Liver (tissue), 9 donors: ENCODE data around the gene KHK. TPM values are rescaled to one million over a fixed set of nuclear protein-coding genes. Genes with fewer than 3 reads are reported as not detected.

Source experiments
- DNase-seq: peaks from one replicate; pipeline ENCODE4 v3.0.0-alpha.2; 2017; ENCODE audit warnings: low spot score
- H3K27ac ChIP-seq, 2 donors: one replicate each; pipeline ENCODE4 v1.7.0; 2013; ENCODE audit warnings: inconsistent platforms in 2 of 2, low read length in 2 of 2, control low read depth in 1 of 2, low read depth in 1 of 2, mild to moderate bottlenecking in 1 of 2
- H3K27me3 ChIP-seq, 4 donors: one replicate each; pipeline versions ENCODE4 v1.6.1 to v1.7.0; 2013; ENCODE audit warnings: low read length in 3 of 4, inconsistent platforms in 1 of 4, mild to moderate bottlenecking in 1 of 4, moderate library complexity in 1 of 4; ENCODE audit not compliant: control insufficient read depth in 4 of 4, insufficient read depth in 4 of 4
- H3K36me3 ChIP-seq, 4 donors: one replicate each; pipeline versions ENCODE4 v1.6.1 to v1.7.0; 2013; ENCODE audit warnings: low read length in 3 of 4, mild to moderate bottlenecking in 3 of 4, low read depth in 1 of 4, moderate library complexity in 1 of 4; ENCODE audit not compliant: control insufficient read depth in 4 of 4, insufficient read depth in 3 of 4
- H3K4me1 ChIP-seq, 4 donors: one replicate each; pipeline versions ENCODE4 v1.6.1 to v1.7.0; 2013; ENCODE audit warnings: low read length in 3 of 4, mild to moderate bottlenecking in 3 of 4, moderate library complexity in 1 of 4; ENCODE audit not compliant: control insufficient read depth in 4 of 4, insufficient read depth in 4 of 4
- H3K4me3 ChIP-seq, 3 donors: one replicate each; pipeline versions ENCODE4 v1.6.1 to v1.7.0; 2013; ENCODE audit warnings: low read length in 3 of 3, control low read depth in 1 of 3, low read depth in 1 of 3, mild to moderate bottlenecking in 1 of 3
- H3K9ac ChIP-seq, 2 donors: one replicate each; pipeline ENCODE4 v1.7.0; 2013; ENCODE audit warnings: low read length in 2 of 2, mild to moderate bottlenecking in 2 of 2, moderate library complexity in 2 of 2, control low read depth in 1 of 2, low read depth in 1 of 2
- H3K9me3 ChIP-seq, 4 donors: one replicate each; pipeline versions ENCODE4 v1.6.1 to v1.7.0; 2013; ENCODE audit warnings: low read length in 3 of 4; ENCODE audit not compliant: control insufficient read depth in 4 of 4
- EGR1 ChIP-seq, 2 donors: IDR thresholded peaks; 2 replicates each; pipeline ENCODE4 v1.6.1; 2016 to 2018; ENCODE audit warnings: antibody characterized with exemption in 2 of 2, low read depth in 2 of 2
- FOXA1 ChIP-seq: IDR thresholded peaks from 2 replicates; pipeline ENCODE4 v1.6.1; 2016; ENCODE audit warnings: antibody characterized with exemption
- FOXA2 ChIP-seq: IDR thresholded peaks from 2 replicates; pipeline ENCODE4 v1.6.1; 2016; ENCODE audit warnings: antibody characterized with exemption
- GABPA ChIP-seq, 2 donors: IDR thresholded peaks in 1 of 2; conservative IDR thresholded peaks in 1 of 2; 2 replicates each; pipeline ENCODE4 v1.6.1; 2016; ENCODE audit warnings: antibody characterized with exemption in 2 of 2, mild to moderate bottlenecking in 1 of 2, moderate library complexity in 1 of 2
- HNF4A ChIP-seq, 2 donors: conservative IDR thresholded peaks; 2 replicates each; pipeline ENCODE4 v1.6.1; 2016; ENCODE audit warnings: antibody characterized with exemption in 2 of 2, mild to moderate bottlenecking in 2 of 2
- HNF4G ChIP-seq: IDR thresholded peaks from 2 replicates; pipeline ENCODE4 v1.6.1; 2016; ENCODE audit warnings: antibody characterized with exemption
- JUND ChIP-seq, 2 donors: IDR thresholded peaks; 2 replicates each; pipeline ENCODE4 v1.6.1; 2016; ENCODE audit warnings: antibody characterized with exemption in 2 of 2
- NR2F2 ChIP-seq: IDR thresholded peaks from 2 replicates; pipeline ENCODE4 v1.6.1; 2016; ENCODE audit warnings: antibody characterized with exemption
- RXRA ChIP-seq, 2 donors: IDR thresholded peaks; 2 replicates each; pipeline ENCODE4 v1.6.1; 2017 to 2018; ENCODE audit warnings: antibody characterized with exemption in 2 of 2, mild to moderate bottlenecking in 1 of 2
- SP1 ChIP-seq: IDR thresholded peaks from 2 replicates; pipeline ENCODE4 v1.6.1; 2018; ENCODE audit warnings: antibody characterized with exemption, mild to moderate bottlenecking
- TAF1 ChIP-seq: conservative IDR thresholded peaks from 2 replicates; pipeline ENCODE4 v1.6.1; 2016; ENCODE audit warnings: antibody characterized with exemption, mild to moderate bottlenecking
- YY1 ChIP-seq: IDR thresholded peaks from 2 replicates; pipeline ENCODE4 v1.6.1; 2016; ENCODE audit warnings: antibody characterized with exemption, mild to moderate bottlenecking
- WGBS: extraction: QIAGEN DNeasy Blood & Tissue Kit; methylation state at CpG from one replicate; pipeline ENCODE4 v1.1.7; 2013; 5-methylcytosine and 5-hydroxymethylcytosine counted together
- polyA plus RNA-seq, 2 donors: library from polyadenylated mRNA; stranded (reverse) in 1 of 2; unstranded in 1 of 2; fragments of 200-250 nt in 1 of 2; fragments of >200 nt in 1 of 2; fragmentation: Nextera tagmentation in 1 of 2; extraction: Ambion mirVana in 1 of 2; gene quantifications; one replicate each; pipeline versions ENCODE4 v1.2.1 to v1.2.3, GENCODE V29; 2013 to 2015
- total RNA-seq, 2 donors: library from RNA; depleted of rRNA; stranded (reverse); fragments of >200 nt; gene quantifications; one replicate each; pipeline ENCODE4 v1.2.3, GENCODE V29; 2014
- TF ChIP-seq, protein P1 (sequence below): IDR thresholded peaks from 2 replicates; pipeline ENCODE4 v1.6.1; 2016; ENCODE audit warnings: antibody characterized with exemption, mild to moderate bottlenecking
- TF ChIP-seq, protein P2 (sequence below): IDR thresholded peaks from 2 replicates; pipeline ENCODE4 v1.6.1; 2016; ENCODE audit warnings: antibody characterized with exemption
- donor health status: healthy.
- donor health status: healthy.
- donor health status: healthy.
- donor health status: healthy.
- donor health status: healthy.

The KHK gene
- total and polyA plus RNA-seq, 4 donors, result 26.1 to 462 (median 188) TPM

DNA sequence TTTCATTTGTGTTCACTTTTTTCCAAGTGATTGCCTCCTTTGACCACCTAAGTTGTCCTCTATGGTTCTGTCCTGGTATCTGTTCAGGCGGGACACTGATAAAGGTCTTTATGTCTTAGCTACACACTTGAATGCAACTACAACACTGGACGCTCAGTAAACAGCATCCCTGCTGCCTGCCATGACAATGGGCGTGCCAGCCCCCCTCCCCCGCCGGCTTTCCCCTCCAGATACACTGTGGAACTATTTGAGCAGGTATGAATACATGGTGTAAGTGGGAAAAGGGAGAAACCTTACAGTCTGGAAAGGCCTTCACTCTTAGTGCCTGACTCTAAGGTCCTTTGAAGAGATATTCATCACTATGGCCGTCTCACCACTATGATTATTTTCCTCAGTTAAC lies 29.4 kb upstream of the KHK start:
- WGBS, result 93% methylated on average over 6 of the region's 6 CpGs
- peaks cover 0 to 18% (median 16%) of the 10 kb centered on the region in 4 donors for H3K36me3 ChIP-seq

DNA sequence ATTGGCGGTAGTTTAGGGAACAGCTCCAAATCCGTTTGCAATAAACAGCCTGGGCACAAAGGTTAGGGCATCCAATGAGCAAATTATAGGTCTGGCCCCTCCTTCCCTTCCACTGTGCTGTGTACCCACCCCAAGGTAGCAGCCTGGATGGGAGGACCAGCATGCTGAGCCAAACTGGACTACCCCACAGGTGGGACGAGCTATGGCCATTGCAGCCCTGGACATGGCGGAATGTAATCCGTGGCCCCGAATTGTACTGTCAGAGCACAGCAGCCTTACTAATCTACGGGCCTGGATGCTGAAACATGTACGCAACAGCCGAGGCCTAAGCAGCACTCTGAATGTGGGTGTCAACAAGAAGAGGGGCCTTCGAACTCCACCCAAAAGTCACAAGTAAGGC lies 28.4 kb upstream of the KHK start:
- Histone ChIP-seq H3K9me3 (no peaks in the 10 kb centered on the region), H3K4me3 (no peak overlapping the region), H3K36me3 (peaks cover 0 to 18% (median 16%) of the 10 kb centered on the region in 4 donors), H3K27me3 (no peaks in the 10 kb centered on the region), H3K9ac (no peak overlapping the region), H3K4me1 (peaks cover 0 to 20% (median 9%) of the 10 kb centered on the region in 4 donors), H3K27ac (no peak overlapping the region)
- TF ChIP-seq TAF1 (no peak), NR2F2 (no peak), YY1 (no peak), EGR1 (IDR thresholded peaks at IDR 0.05; ENCODE audit: low read depth in 2 of 2) (no peak), JUND (IDR thresholded peaks at IDR 0.05) (no peak), HNF4G (no peak)
- no peak for DNase-seq
- 94% methylated on average over 10 of the region's 10 CpGs for WGBS

More for the DNA sequence above, 29.4 kb upstream of the KHK start:
- H3K4me1 ChIP-seq, result peaks cover 0 to 21% (median 11%) of the 10 kb centered on the region in 4 donors
- H3K9ac ChIP-seq, result no peak overlapping the region
- no peak overlapping the region for H3K27ac ChIP-seq
- no peak overlapping the region for H3K4me3 ChIP-seq
- no peaks in the 10 kb centered on the region for H3K27me3 ChIP-seq
- no peak for TF ChIP-seq HNF4G
- TF ChIP-seq HNF4A (conservative IDR thresholded peaks at IDR 0.05), result no peak
- TF ChIP-seq, protein P1, sequence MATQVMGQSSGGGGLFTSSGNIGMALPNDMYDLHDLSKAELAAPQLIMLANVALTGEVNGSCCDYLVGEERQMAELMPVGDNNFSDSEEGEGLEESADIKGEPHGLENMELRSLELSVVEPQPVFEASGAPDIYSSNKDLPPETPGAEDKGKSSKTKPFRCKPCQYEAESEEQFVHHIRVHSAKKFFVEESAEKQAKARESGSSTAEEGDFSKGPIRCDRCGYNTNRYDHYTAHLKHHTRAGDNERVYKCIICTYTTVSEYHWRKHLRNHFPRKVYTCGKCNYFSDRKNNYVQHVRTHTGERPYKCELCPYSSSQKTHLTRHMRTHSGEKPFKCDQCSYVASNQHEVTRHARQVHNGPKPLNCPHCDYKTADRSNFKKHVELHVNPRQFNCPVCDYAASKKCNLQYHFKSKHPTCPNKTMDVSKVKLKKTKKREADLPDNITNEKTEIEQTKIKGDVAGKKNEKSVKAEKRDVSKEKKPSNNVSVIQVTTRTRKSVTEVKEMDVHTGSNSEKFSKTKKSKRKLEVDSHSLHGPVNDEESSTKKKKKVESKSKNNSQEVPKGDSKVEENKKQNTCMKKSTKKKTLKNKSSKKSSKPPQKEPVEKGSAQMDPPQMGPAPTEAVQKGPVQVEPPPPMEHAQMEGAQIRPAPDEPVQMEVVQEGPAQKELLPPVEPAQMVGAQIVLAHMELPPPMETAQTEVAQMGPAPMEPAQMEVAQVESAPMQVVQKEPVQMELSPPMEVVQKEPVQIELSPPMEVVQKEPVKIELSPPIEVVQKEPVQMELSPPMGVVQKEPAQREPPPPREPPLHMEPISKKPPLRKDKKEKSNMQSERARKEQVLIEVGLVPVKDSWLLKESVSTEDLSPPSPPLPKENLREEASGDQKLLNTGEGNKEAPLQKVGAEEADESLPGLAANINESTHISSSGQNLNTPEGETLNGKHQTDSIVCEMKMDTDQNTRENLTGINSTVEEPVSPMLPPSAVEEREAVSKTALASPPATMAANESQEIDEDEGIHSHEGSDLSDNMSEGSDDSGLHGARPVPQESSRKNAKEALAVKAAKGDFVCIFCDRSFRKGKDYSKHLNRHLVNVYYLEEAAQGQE, result no peak
- TF ChIP-seq FOXA2, result no peak
- no peak for TF ChIP-seq NR2F2
- no peak for TF ChIP-seq GABPA (IDR thresholded peaks at IDR 0.05 in 1 of 2, conservative IDR thresholded peaks at IDR 0.05 in 1 of 2)
- TF ChIP-seq FOXA1, result no peak
- TF ChIP-seq TAF1, result no peak
- no peak for TF ChIP-seq RXRA (IDR thresholded peaks at IDR 0.05)
- no peak for TF ChIP-seq EGR1 (IDR thresholded peaks at IDR 0.05; ENCODE audit: low read depth in 2 of 2)
- no peak for TF ChIP-seq SP1
- TF ChIP-seq YY1, result no peak
- TF ChIP-seq, protein P2, sequence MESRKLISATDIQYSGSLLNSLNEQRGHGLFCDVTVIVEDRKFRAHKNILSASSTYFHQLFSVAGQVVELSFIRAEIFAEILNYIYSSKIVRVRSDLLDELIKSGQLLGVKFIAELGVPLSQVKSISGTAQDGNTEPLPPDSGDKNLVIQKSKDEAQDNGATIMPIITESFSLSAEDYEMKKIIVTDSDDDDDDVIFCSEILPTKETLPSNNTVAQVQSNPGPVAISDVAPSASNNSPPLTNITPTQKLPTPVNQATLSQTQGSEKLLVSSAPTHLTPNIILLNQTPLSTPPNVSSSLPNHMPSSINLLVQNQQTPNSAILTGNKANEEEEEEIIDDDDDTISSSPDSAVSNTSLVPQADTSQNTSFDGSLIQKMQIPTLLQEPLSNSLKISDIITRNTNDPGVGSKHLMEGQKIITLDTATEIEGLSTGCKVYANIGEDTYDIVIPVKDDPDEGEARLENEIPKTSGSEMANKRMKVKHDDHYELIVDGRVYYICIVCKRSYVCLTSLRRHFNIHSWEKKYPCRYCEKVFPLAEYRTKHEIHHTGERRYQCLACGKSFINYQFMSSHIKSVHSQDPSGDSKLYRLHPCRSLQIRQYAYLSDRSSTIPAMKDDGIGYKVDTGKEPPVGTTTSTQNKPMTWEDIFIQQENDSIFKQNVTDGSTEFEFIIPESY, result no peak
- TF ChIP-seq JUND (IDR thresholded peaks at IDR 0.05), result no peak
- DNase-seq, result no peak
- H3K9me3 ChIP-seq, result no peaks in the 10 kb centered on the region
